HCT116 (cell line): ENCODE data around the gene FN3K.

Experiments
- CTCF ChIP-seq, 3 experiments: fragments of 200-600 bp in 1 of 3; sonication (generic) in 1 of 3; IDR thresholded peaks in 2 of 3; conservative IDR thresholded peaks in 1 of 3; 2 replicates each; pipeline ENCODE4 v1.5.1; 2012 to 2017; ENCODE audit warnings: low read depth in 2 of 3, low read length in 2 of 3, antibody characterized with exemption in 1 of 3, borderline replicate concordance in 1 of 3, control low read depth in 1 of 3, mild to moderate bottlenecking in 1 of 3, mixed read lengths in 1 of 3, mixed run types in 1 of 3, moderate library complexity in 1 of 3; ENCODE audit not compliant: insufficient read depth in 1 of 3
- EGR1 ChIP-seq: IDR thresholded peaks from 2 replicates; pipeline ENCODE4 v1.6.1; 2012; ENCODE audit warnings: low read depth
- JUND ChIP-seq: IDR thresholded peaks from 2 replicates; pipeline ENCODE4 v1.6.1; 2012

- TF ChIP-seq JUND: no peak
- no peak for TF ChIP-seq CTCF (IDR thresholded peaks at IDR 0.05 in 2 of 3, conservative IDR thresholded peaks at IDR 0.05 in 1 of 3; ENCODE audit: borderline replicate concordance in 1 of 3, insufficient read depth in 1 of 3, low read depth in 2 of 3, low read length in 2 of 3)
- TF ChIP-seq EGR1: no peak
Measured at GRCh38 chr17:82696916-82697807, 38.3 kb upstream of the FN3K start.
